H1 (cell line): Measurements from ENCODE around the gene CNPY2. TPM values are rescaled to one million over a fixed set of nuclear protein-coding genes. Genes with fewer than 3 reads are reported as not detected.

Experiments used
- CBX8 ChIP-seq: fragments of 300-800, 300-1000 bp; sonication (generic); IDR thresholded peaks from 2 replicates; pipeline ENCODE4 v1.7.1; 2016; ENCODE audit warnings: low read depth, low read length, borderline replicate concordance
- POLR2AphosphoS5 ChIP-seq: IDR thresholded peaks from 2 replicates; pipeline ENCODE4 v1.6.1; 2011; ENCODE audit warnings: low read depth, low read length
- RBBP5 ChIP-seq: IDR thresholded peaks from 2 replicates; pipeline ENCODE4 v1.7.1; 2012; ENCODE audit warnings: low read depth, mild to moderate bottlenecking, inconsistent platforms, low read length, moderate library complexity, borderline replicate concordance
- RNF2 ChIP-seq: fragments of 200-900, 300-1000 bp; sonication (generic); IDR thresholded peaks from 2 replicates; pipeline ENCODE4 v1.7.1; 2016; ENCODE audit warnings: borderline replicate concordance, low read depth, mild to moderate bottlenecking, antibody characterized with exemption, low read length; ENCODE audit not compliant: poor library complexity, severe bottlenecking; ENCODE audit errors: missing control alignments
- SP2 ChIP-seq: IDR thresholded peaks from 2 replicates; pipeline ENCODE4 v1.6.1; 2012; ENCODE audit warnings: mild to moderate bottlenecking, low read length, inconsistent platforms
- SUZ12 ChIP-seq: fragments of 200-600 bp; sonication (generic); IDR thresholded peaks from 2 replicates; pipeline ENCODE4 v1.6.1; 2012; ENCODE audit warnings: mild to moderate bottlenecking, inconsistent platforms, low read length, moderate library complexity, mixed read lengths
- TAF1 ChIP-seq: IDR thresholded peaks from 2 replicates; pipeline ENCODE4 v1.6.1; 2011; ENCODE audit warnings: mild to moderate bottlenecking, low read depth, low read length
- polyA plus RNA-seq, 7 experiments: library from polyadenylated mRNA; depleted of rRNA in 3 of 7; stranded (reverse) in 5 of 7; unstranded in 2 of 7; fragments of >200 nt in 5 of 7; fragments of 200-250 nt in 2 of 7; gene quantifications; 1 replicate in 5 of 7; 2 replicates in 1 of 7; 4 replicates in 1 of 7; pipeline versions ENCODE4 v1.2.1 to v1.2.3, GENCODE V29; 2011 to 2013; ENCODE audit warnings: missing spikeins in 2 of 7, mixed read lengths in 2 of 7
- total RNA-seq: library from RNA; stranded (reverse); fragmentation: NEBNext Ultra II Directional; extraction: Animal tissue kit (Norgen Biotek cat#: 25700); gene quantifications from 2 replicates; pipeline ENCODE4 v1.2.1, GENCODE V29; 2021
- TF ChIP-seq, protein P1 (sequence below): fragments of 300-600 bp; sonication (generic); IDR thresholded peaks from 2 replicates; pipeline ENCODE4 v1.7.1; 2012; ENCODE audit warnings: low read length, moderate library complexity, mild to moderate bottlenecking, inconsistent platforms; ENCODE audit not compliant: insufficient replicate concordance
- TF ChIP-seq, protein P2 (sequence below), 3 experiments: IDR thresholded peaks; 1 replicate in 2 of 3; 2 replicates in 1 of 3; pipeline versions ENCODE4 v1.5.1 to v1.6.1; 2011; ENCODE audit warnings: low read length in 3 of 3, mild to moderate bottlenecking in 3 of 3, inconsistent platforms in 2 of 3, low read depth in 1 of 3, moderate library complexity in 1 of 3; ENCODE audit not compliant: insufficient read depth in 1 of 3; ENCODE audit errors: control extremely low read depth in 1 of 3

The CNPY2 gene
- total and polyA plus RNA-seq, 2 of the 8 experiments (the other 6 are each of a cell fraction or from before 2014, with no cell fraction given) = 203 to 281 TPM

DNA sequence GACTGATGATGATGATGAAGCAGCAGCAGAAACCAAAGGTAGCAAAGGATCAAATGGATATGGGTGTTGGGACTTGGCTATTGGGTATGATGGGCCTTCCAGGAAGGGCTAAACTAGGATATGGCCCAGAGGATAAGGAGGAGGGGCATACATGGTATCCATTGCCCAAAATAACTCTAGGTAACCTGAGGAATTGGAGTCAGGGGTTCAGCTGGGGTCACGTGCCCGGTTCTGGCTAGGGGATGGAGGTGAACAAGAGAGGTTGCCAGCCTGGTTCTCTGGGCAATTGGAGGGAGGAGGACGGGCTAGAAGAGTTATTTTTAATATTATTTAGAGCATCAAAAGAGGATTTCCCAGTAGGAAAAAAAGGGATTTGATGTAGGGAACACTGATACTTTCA is 54.9 kb downstream of the CNPY2 start (continued):
- TF ChIP-seq, protein P1, sequence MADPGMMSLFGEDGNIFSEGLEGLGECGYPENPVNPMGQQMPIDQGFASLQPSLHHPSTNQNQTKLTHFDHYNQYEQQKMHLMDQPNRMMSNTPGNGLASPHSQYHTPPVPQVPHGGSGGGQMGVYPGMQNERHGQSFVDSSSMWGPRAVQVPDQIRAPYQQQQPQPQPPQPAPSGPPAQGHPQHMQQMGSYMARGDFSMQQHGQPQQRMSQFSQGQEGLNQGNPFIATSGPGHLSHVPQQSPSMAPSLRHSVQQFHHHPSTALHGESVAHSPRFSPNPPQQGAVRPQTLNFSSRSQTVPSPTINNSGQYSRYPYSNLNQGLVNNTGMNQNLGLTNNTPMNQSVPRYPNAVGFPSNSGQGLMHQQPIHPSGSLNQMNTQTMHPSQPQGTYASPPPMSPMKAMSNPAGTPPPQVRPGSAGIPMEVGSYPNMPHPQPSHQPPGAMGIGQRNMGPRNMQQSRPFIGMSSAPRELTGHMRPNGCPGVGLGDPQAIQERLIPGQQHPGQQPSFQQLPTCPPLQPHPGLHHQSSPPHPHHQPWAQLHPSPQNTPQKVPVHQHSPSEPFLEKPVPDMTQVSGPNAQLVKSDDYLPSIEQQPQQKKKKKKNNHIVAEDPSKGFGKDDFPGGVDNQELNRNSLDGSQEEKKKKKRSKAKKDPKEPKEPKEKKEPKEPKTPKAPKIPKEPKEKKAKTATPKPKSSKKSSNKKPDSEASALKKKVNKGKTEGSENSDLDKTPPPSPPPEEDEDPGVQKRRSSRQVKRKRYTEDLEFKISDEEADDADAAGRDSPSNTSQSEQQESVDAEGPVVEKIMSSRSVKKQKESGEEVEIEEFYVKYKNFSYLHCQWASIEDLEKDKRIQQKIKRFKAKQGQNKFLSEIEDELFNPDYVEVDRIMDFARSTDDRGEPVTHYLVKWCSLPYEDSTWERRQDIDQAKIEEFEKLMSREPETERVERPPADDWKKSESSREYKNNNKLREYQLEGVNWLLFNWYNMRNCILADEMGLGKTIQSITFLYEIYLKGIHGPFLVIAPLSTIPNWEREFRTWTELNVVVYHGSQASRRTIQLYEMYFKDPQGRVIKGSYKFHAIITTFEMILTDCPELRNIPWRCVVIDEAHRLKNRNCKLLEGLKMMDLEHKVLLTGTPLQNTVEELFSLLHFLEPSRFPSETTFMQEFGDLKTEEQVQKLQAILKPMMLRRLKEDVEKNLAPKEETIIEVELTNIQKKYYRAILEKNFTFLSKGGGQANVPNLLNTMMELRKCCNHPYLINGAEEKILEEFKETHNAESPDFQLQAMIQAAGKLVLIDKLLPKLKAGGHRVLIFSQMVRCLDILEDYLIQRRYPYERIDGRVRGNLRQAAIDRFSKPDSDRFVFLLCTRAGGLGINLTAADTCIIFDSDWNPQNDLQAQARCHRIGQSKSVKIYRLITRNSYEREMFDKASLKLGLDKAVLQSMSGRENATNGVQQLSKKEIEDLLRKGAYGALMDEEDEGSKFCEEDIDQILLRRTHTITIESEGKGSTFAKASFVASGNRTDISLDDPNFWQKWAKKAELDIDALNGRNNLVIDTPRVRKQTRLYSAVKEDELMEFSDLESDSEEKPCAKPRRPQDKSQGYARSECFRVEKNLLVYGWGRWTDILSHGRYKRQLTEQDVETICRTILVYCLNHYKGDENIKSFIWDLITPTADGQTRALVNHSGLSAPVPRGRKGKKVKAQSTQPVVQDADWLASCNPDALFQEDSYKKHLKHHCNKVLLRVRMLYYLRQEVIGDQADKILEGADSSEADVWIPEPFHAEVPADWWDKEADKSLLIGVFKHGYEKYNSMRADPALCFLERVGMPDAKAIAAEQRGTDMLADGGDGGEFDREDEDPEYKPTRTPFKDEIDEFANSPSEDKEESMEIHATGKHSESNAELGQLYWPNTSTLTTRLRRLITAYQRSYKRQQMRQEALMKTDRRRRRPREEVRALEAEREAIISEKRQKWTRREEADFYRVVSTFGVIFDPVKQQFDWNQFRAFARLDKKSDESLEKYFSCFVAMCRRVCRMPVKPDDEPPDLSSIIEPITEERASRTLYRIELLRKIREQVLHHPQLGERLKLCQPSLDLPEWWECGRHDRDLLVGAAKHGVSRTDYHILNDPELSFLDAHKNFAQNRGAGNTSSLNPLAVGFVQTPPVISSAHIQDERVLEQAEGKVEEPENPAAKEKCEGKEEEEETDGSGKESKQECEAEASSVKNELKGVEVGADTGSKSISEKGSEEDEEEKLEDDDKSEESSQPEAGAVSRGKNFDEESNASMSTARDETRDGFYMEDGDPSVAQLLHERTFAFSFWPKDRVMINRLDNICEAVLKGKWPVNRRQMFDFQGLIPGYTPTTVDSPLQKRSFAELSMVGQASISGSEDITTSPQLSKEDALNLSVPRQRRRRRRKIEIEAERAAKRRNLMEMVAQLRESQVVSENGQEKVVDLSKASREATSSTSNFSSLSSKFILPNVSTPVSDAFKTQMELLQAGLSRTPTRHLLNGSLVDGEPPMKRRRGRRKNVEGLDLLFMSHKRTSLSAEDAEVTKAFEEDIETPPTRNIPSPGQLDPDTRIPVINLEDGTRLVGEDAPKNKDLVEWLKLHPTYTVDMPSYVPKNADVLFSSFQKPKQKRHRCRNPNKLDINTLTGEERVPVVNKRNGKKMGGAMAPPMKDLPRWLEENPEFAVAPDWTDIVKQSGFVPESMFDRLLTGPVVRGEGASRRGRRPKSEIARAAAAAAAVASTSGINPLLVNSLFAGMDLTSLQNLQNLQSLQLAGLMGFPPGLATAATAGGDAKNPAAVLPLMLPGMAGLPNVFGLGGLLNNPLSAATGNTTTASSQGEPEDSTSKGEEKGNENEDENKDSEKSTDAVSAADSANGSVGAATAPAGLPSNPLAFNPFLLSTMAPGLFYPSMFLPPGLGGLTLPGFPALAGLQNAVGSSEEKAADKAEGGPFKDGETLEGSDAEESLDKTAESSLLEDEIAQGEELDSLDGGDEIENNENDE = no peak
- TF ChIP-seq SUZ12 (no peak), RBBP5 (no peak), SP2 (no peak), POLR2AphosphoS5 (no peak), TAF1 (no peak), CBX8 (no peak), RNF2 (no peak)
- TF ChIP-seq, protein P2, sequence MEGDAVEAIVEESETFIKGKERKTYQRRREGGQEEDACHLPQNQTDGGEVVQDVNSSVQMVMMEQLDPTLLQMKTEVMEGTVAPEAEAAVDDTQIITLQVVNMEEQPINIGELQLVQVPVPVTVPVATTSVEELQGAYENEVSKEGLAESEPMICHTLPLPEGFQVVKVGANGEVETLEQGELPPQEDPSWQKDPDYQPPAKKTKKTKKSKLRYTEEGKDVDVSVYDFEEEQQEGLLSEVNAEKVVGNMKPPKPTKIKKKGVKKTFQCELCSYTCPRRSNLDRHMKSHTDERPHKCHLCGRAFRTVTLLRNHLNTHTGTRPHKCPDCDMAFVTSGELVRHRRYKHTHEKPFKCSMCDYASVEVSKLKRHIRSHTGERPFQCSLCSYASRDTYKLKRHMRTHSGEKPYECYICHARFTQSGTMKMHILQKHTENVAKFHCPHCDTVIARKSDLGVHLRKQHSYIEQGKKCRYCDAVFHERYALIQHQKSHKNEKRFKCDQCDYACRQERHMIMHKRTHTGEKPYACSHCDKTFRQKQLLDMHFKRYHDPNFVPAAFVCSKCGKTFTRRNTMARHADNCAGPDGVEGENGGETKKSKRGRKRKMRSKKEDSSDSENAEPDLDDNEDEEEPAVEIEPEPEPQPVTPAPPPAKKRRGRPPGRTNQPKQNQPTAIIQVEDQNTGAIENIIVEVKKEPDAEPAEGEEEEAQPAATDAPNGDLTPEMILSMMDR (IDR thresholded peaks at IDR 0.05; ENCODE audit: control extremely low read depth in 1 of 3, insufficient read depth in 1 of 3, low read depth in 1 of 3, low read length in 3 of 3) = no peak
